ENCODE data around the gene PEPD.

DNA sequence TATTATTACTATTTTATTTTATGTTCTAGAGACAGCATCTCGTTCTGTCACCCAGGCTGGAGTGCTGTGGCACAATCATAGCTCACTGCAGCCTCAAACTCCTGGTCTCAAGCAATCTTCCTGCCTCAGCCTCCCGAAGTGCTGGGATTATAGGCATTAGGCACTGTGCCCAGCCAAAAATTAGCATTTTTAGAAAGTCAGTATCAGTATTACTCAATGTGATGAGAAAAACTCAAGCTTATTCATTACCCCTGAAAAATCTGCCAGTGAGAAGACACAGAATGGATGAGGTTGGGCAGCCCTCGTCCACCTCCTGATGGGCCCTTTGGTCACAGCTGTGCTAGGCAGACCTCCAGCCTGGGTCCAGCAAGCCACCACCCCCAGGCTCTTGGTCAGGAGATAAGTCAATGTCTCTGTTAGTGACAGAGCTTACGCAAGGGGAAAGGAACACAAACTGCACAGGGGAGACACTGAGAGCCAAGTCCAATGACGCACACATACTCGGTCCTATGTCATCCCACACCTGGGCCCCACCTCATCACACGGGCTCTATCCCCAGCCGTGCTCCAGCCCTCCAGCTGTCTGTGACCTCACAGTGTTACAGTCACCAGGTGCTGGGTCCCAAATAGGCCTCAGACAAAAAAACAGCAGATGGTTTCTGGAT lies 19.8 kb downstream of the PEPD start:
- TF ChIP-seq, protein P1, sequence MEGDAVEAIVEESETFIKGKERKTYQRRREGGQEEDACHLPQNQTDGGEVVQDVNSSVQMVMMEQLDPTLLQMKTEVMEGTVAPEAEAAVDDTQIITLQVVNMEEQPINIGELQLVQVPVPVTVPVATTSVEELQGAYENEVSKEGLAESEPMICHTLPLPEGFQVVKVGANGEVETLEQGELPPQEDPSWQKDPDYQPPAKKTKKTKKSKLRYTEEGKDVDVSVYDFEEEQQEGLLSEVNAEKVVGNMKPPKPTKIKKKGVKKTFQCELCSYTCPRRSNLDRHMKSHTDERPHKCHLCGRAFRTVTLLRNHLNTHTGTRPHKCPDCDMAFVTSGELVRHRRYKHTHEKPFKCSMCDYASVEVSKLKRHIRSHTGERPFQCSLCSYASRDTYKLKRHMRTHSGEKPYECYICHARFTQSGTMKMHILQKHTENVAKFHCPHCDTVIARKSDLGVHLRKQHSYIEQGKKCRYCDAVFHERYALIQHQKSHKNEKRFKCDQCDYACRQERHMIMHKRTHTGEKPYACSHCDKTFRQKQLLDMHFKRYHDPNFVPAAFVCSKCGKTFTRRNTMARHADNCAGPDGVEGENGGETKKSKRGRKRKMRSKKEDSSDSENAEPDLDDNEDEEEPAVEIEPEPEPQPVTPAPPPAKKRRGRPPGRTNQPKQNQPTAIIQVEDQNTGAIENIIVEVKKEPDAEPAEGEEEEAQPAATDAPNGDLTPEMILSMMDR (IDR thresholded peaks at IDR 0.05; ENCODE audit: poor library complexity, severe bottlenecking), result no peak
- no peak for TF ChIP-seq POLR2AphosphoS5 (IDR thresholded peaks at IDR 0.05)
- TF ChIP-seq TAF1 (IDR thresholded peaks at IDR 0.05; ENCODE audit: low read depth), result no peak
- TF ChIP-seq EP300 (conservative IDR thresholded peaks at IDR 0.05; ENCODE audit: poor library complexity, severe bottlenecking), result no peak
- no peak for TF ChIP-seq RAD21 (conservative IDR thresholded peaks at IDR 0.05)
